ENCODE measurements around the gene OR6S1. TPM values are rescaled to one million over a fixed set of nuclear protein-coding genes. Genes with fewer than 3 reads are reported as not detected.
"Not testable (repeated sequence)": the region's sequence is repeated elsewhere in the genome, so short reads cannot be mapped to it uniquely, and the experiment has no call there.

The OR6S1 gene
- total RNA-seq, 2 experiments from 2014 or later: not detected

- Mint-ChIP-seq H3K4me1 (ENCODE audit: low read depth) (peaks cover 75% of the 10 kb centered on the region), H3K36me3 (ENCODE audit: low read depth) (peaks cover 2% of the 10 kb centered on the region), H3K9me3 (no peaks in the 10 kb centered on the region), H3K27me3 (ENCODE audit: low read depth) (peaks cover 34% of the 10 kb centered on the region), H3K27ac (no peak overlapping the region), H3K4me3 (no peak overlapping the region)
- CTCF ChIA-PET: interaction anchor here (1.4 kb wide), 1 partner anchor 18 kb away, joined by 4 read pairs; no protein-coding TSS in a partner anchor
- intact Hi-C loops (cut with micrococcal nuclease): no loop called here
- peak; percentile 21 for DNase-seq
These were observed 14.0 kb downstream of the OR6S1 start for GRCh38 chr14:20627346-20628027.

- Mint-ChIP-seq H3K4me3 (peak overlapping the region; percentile 76), H3K27ac (no peak overlapping the region), H3K27me3 (ENCODE audit: low read depth) (peaks cover 31% of the 10 kb centered on the region), H3K9me3 (peaks cover 3% of the 10 kb centered on the region), H3K4me1 (ENCODE audit: low read depth) (peaks cover 74% of the 10 kb centered on the region), H3K36me3 (ENCODE audit: low read depth) (peaks cover 2% of the 10 kb centered on the region)
- CTCF ChIA-PET: no interaction called here
- DNase-seq: peak; percentile 27
- intact Hi-C loops (cut with micrococcal nuclease): no loop called here
These were observed 15.2 kb downstream of the OR6S1 start for GRCh38 chr14:20626274-20626673.

DNA sequence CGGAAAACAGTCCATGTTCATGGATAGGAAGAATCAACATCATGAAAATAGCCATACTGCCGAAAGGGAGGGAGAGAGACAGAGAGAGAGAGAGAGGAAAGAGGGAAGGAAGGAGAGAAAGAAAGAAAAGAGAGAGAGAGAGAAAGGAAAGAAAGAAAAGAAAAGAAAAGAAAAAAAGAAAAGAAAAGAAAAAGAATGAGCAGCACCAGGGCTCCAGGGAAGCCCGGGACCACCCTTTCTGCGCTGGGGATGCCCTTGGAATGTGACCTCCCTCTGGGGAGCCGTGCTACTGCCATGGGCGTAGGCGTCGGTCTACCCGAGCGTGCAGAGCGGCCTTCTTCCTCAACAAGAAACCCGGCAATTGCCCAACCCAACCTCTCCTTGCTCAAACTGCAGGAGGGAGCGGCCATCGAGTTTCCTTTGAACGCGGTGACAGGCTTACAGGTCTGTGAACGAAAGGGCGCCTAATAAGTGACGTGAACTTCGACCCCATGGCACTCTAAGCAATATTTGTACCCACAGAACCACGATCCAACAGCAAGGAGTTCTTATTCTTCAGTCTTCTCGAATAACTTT lies 16.9 kb downstream of the OR6S1 start:
- Mint-ChIP-seq H3K27ac (peak overlapping the region; percentile 75), H3K9me3 (peaks cover 3% of the 10 kb centered on the region), H3K27me3 (ENCODE audit: low read depth) (peaks cover 21% of the 10 kb centered on the region), H3K36me3 (ENCODE audit: low read depth) (no peaks in the 10 kb centered on the region), H3K4me3 (peak overlapping the region; percentile 76), H3K4me1 (ENCODE audit: low read depth) (peaks cover 65% of the 10 kb centered on the region)
- intact Hi-C loops (cut with micrococcal nuclease): loop anchor here (1.0 to 2.0 kb wide), 4 partner anchors 9 to 59 kb away; no protein-coding TSS in a partner anchor
- DNase-seq: peak; percentile 70
- CTCF ChIA-PET: interaction anchor here (3.6 kb wide), 1 partner anchor 11 kb away, joined by 23 read pairs; no protein-coding TSS in a partner anchor

DNA sequence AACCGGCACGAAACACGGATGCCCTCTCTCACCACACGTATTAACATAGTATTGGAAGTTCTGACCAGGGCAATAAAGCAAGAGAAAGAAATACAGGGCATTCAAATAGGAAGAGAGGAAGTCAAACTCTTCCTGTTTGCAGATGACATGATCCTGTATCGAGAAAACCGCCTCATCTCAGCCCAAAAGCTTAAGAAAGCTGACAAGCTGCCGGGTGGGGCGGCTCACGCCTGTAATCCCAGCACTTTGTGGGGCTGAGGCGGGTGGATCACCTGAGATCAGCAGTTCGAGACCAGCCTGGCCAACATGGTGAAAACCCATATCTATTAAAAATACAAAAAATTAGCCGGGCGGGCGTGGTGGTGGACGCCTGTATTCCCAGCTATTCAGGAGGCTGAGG lies 17.7 kb downstream of the OR6S1 start:
- Mint-ChIP-seq H3K4me3 (peak overlapping the region; percentile 76), H3K4me1 (ENCODE audit: low read depth) (peaks cover 65% of the 10 kb centered on the region), H3K9me3 (peaks cover 3% of the 10 kb centered on the region), H3K27ac (no peak overlapping the region), H3K36me3 (ENCODE audit: low read depth) (no peaks in the 10 kb centered on the region), H3K27me3 (ENCODE audit: low read depth) (peaks cover 21% of the 10 kb centered on the region)
- intact Hi-C loops (cut with micrococcal nuclease): loop anchor here (2.0 kb wide), 1 partner anchor 39 kb away; no protein-coding TSS in a partner anchor
- DNase-seq: peak; percentile 66
- CTCF ChIA-PET: interaction anchor here (1.8 to 3.6 kb wide), 2 partner anchors 10 to 34 kb away, joined by 5 to 23 read pairs; no protein-coding TSS in a partner anchor

DNA sequence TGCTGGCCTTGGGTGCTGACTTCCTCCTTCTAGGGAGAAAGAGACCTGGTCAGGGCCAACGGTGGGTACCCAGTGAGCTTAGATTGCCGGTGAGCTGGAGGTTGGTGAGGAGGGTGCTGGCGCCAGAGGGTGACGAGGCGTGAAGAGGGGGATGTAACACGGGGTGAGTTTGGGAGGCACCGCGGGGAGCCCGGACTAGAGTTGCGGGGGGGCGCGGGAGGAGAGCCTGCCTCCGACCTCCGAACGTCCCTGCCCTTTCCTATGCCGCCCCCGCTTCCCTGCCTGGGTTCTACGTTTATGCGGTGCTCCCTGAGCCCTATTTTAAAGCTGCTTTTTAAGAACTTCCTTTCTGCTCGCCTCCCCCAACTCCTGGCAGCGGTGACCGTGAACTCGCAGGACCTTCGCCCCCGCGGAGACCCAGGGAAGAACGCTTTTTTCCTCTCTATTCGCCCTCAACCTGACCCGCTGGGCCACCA lies 18.6 kb downstream of the OR6S1 start:
- DNase-seq: peak; percentile 29
- Mint-ChIP-seq H3K4me1 (ENCODE audit: low read depth) (peaks cover 61% of the 10 kb centered on the region), H3K36me3 (ENCODE audit: low read depth) (no peaks in the 10 kb centered on the region), H3K27me3 (ENCODE audit: low read depth) (peaks cover 14% of the 10 kb centered on the region), H3K9me3 (peaks cover 3% of the 10 kb centered on the region), H3K27ac (no peak overlapping the region), H3K4me3 (peak overlapping the region; percentile 62)
- intact Hi-C loops (cut with micrococcal nuclease): no loop called here
- CTCF ChIA-PET: interaction anchor here (0.8 to 3.6 kb wide), 6 partner anchors 9 to 292 kb away, joined by 3 to 23 read pairs (median 4); no protein-coding TSS in a partner anchor

GRCh38 chr14:20620798-20621478 lies 20.6 kb downstream of the OR6S1 start:
- no peak overlapping the region for H3K4me3 Mint-ChIP-seq
- CTCF ChIA-PET: interaction anchor here (1.5 to 3.6 kb wide), 2 partner anchors 7 to 12 kb away, joined by 3 to 23 read pairs; no protein-coding TSS in a partner anchor
- H3K4me1 Mint-ChIP-seq (ENCODE audit: low read depth): peaks cover 45% of the 10 kb centered on the region
- DNase-seq: no peak
- intact Hi-C loops (cut with micrococcal nuclease): no loop called here
- peaks cover 8% of the 10 kb centered on the region for H3K27me3 Mint-ChIP-seq (ENCODE audit: low read depth)
- no peak overlapping the region for H3K27ac Mint-ChIP-seq
- H3K36me3 Mint-ChIP-seq (ENCODE audit: low read depth): no peaks in the 10 kb centered on the region
- H3K9me3 Mint-ChIP-seq: peaks cover 3% of the 10 kb centered on the region

- H3K27ac Mint-ChIP-seq; intact Hi-C loops (cut with micrococcal nuclease); H3K9me3 Mint-ChIP-seq; H3K36me3 Mint-ChIP-seq (ENCODE audit: low read depth); DNase-seq; H3K27me3 Mint-ChIP-seq (ENCODE audit: low read depth); H3K4me3 Mint-ChIP-seq: not testable (repeated sequence)
- CTCF ChIA-PET: interaction anchor here (1.0 to 1.5 kb wide), 2 partner anchors 11 to 72 kb away, joined by 3 read pairs; no protein-coding TSS in a partner anchor
- H3K4me1 Mint-ChIP-seq (ENCODE audit: low read depth): peaks cover 34% of the 10 kb centered on the region
These were observed 21.8 kb downstream of the OR6S1 start for GRCh38 chr14:20619688-20620087.

DNA sequence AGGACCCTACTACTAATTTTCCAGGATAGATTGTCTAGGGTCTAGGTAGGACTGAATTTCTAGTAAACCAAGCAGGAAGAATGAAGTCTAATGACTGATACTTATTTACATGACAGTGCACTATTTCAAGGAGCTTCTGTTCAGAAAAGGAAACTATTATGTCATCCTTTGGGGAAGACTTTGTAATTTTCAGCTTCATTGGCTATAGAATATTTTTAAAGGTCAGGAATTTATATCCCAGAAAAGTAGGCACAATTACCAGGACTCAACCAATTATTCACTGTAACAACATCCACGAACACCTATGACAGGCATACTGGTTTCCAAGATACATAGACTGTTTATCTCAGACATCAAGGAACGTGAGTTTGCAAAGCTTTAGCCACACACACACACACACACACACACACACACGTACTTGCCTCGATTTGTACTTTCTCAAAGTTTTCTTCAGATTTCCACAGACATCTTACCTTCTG lies 23.2 kb downstream of the OR6S1 start:
- Mint-ChIP-seq H3K4me3 (no peak overlapping the region), H3K27ac (no peak overlapping the region), H3K4me1 (ENCODE audit: low read depth) (peaks cover 25% of the 10 kb centered on the region), H3K36me3 (ENCODE audit: low read depth) (no peaks in the 10 kb centered on the region), H3K9me3 (peaks cover 3% of the 10 kb centered on the region), H3K27me3 (ENCODE audit: low read depth) (peaks cover 2% of the 10 kb centered on the region)
- CTCF ChIA-PET: no interaction called here
- no peak for DNase-seq
- intact Hi-C loops (cut with micrococcal nuclease): no loop called here

DNA sequence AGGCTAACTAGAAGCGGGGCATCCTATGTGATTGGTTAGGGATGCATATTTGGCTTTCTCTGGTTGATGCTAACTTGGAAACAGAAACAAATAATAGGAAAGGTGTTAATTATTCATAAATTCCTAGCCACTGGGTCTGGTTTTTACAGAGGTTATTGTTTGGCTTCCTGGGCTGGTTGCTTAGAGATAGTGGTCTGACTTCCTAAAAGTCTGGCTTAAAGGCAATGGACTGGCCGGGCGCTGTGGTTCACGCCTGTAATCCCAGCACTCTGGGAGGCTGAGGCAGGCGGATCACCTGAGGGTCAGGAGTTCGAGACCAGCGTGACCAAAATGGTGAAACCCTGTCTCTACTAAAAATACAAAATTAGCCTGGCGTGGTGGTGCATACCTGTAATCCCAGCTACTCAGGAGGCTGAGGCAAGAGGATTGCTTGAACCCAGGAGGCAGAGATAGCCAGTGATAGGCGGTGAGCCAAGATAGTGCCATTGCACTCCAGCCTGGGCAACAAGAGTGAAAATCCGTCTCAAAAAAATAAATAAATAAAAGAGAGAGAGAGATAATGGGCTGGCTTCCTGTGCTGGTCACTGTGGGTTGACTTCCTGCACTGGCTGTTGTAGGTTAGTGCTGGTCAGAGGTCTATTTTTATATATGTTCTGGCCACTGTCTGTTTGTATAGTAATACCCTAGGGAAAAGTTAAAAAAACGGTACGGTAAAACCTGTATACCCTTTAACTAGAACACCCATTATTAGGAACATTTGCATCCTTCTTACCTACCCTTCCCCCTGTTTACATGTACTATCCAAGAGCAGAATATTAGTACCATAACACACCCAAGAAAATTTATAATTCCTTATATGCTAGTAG lies 24.1 kb downstream of the OR6S1 start:
- Mint-ChIP-seq H3K4me3 (no peak overlapping the region), H3K27me3 (ENCODE audit: low read depth) (no peaks in the 10 kb centered on the region), H3K27ac (no peak overlapping the region), H3K9me3 (peaks cover 3% of the 10 kb centered on the region), H3K36me3 (ENCODE audit: low read depth) (no peaks in the 10 kb centered on the region), H3K4me1 (ENCODE audit: low read depth) (peaks cover 16% of the 10 kb centered on the region)
- no peak for DNase-seq
- intact Hi-C loops (cut with micrococcal nuclease): no loop called here
- CTCF ChIA-PET: interaction anchor here (0.9 kb wide), 1 partner anchor 74 kb away, joined by 3 read pairs; no protein-coding TSS in a partner anchor

DNA sequence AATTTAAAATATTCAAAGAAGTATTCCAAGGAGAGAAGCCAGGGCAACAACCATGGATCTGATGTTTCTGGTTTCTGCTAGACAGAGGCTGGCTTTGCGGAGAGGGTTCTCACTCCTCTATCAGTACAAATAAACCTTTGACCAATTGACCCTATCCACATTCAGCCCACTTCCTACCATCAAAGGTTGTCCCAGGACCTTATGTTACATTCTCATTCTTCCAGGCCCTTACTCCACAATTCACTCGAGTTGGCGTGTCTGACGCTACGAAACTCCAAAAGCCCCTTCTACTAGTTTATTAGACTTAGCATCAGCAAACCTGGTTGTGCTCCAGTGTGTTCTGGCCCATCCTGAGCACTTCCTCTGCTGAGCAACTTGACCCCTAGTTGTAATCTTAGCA lies 25.5 kb downstream of the OR6S1 start:
- H3K27me3 Mint-ChIP-seq (ENCODE audit: low read depth): no peaks in the 10 kb centered on the region
- H3K9me3 Mint-ChIP-seq: no peaks in the 10 kb centered on the region
- CTCF ChIA-PET: interaction anchor here (0.6 to 0.9 kb wide), 3 partner anchors 20 to 75 kb away, joined by 3 to 4 read pairs (median 3); no protein-coding TSS in a partner anchor
- no peak for DNase-seq
- intact Hi-C loops (cut with micrococcal nuclease): no loop called here
- no peaks in the 10 kb centered on the region for H3K36me3 Mint-ChIP-seq (ENCODE audit: low read depth)
- H3K27ac Mint-ChIP-seq: no peak overlapping the region
- H3K4me1 Mint-ChIP-seq (ENCODE audit: low read depth): peaks cover 10% of the 10 kb centered on the region
- no peak overlapping the region for H3K4me3 Mint-ChIP-seq

- intact Hi-C loops (cut with micrococcal nuclease): loop anchor here (5.0 kb wide), 2 partner anchors 168 to 258 kb away; partner anchors contain the start of gene RNASE6
- CTCF ChIA-PET: interaction anchor here (0.6 to 2.7 kb wide), 14 partner anchors 9 to 287 kb away, joined by 3 to 23 read pairs (median 4); partner anchors contain the start of gene RNASE4
- no peak for DNase-seq
- H3K27me3 Mint-ChIP-seq (ENCODE audit: low read depth): no peaks in the 10 kb centered on the region
- no peaks in the 10 kb centered on the region for H3K36me3 Mint-ChIP-seq (ENCODE audit: low read depth)
- no peaks in the 10 kb centered on the region for H3K9me3 Mint-ChIP-seq
- H3K27ac Mint-ChIP-seq: no peak overlapping the region
- H3K4me1 Mint-ChIP-seq (ENCODE audit: low read depth): peaks cover 10% of the 10 kb centered on the region
- H3K4me3 Mint-ChIP-seq: no peak overlapping the region
These were observed 27.3 kb downstream of the OR6S1 start for GRCh38 chr14:20614038-20614840.
